GM21528 (cell line): ENCODE results near the gene SLC5A4.
"Not testable (repeated sequence)": the region's sequence is repeated elsewhere in the genome, so short reads cannot be mapped to it uniquely, and the experiment has no call there.

Experiments
- ATAC-seq: cut with Tn5 transposase; IDR thresholded peaks from one replicate; pipeline ENCODE4 v1.9.1; 2021; ENCODE audit warnings: mild to moderate bottlenecking, moderate library complexity; ENCODE audit not compliant: unreplicated experiment, low FRiP score

SLC5A4 gene

DNA sequence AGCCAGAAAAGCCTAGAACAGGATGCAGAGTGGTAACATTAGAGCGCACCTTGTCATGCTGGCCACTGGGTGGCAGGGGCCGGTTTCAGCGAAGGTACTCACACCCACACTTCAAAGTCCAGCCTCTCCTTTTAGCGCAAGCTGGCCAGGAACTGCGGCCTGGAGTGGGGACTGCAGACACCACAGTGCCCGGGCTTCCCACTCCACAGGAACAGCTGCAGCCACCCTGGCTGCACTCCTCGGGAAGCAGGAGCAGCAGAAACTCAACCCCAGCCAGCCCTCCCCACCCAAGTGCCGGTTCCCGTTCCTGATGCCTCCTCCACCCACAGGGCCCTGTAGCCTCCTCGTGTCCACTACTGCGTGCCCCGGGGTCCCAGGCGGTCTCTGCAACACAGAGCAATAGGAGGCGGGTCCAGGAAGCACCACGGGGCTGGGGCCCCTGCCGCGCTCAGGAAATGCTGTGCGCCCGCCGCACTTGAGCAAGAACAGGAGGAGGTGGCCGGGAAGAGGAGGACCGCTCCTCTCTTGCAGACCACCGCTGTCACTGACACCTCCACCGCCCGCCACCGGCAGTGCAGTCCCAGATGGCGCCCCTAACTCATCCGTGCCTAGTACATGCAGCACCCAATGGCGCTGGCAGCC, 52.5 kb downstream of the SLC5A4 start:
- ATAC-seq = no peak

DNA sequence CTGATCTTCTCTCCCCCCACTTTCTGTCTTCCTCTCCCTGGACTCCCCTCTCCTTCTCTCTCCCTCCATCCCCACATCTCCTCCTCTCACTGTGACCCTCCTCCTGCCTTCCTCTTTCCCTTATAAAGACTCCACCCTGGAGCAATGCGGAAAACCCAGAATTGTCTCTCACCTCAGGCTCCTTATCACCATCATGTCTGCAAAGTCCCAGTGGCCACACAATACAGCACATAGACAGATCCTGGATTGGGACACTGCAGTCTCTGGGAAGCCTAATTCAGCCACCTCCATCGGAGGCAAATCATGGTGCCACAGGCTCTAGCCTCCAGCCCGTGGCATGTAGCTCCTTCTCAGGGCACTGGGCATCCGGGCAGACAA, 53.0 kb downstream of the SLC5A4 start:
- no peak for ATAC-seq

DNA sequence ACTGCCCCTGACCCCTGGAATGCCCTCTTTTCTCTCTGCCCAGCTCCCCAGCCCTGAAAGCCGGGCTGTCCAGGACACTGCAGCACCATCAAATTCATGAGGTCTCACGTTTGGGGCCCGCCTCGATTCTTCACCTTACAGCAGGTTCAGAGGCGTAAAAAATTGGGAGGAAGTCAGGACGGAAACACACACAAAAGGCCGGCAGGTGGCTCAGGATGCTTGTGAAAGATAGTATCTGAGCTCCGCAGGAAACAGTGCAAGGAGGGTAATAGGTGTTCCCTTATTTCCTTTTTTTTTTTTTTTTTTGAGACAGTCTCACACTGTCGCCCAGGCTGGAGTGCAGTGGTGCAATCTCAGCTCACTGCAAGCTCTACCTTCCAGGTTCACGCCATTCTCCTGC, 54.4 kb downstream of the SLC5A4 start:
- no peak for ATAC-seq

DNA sequence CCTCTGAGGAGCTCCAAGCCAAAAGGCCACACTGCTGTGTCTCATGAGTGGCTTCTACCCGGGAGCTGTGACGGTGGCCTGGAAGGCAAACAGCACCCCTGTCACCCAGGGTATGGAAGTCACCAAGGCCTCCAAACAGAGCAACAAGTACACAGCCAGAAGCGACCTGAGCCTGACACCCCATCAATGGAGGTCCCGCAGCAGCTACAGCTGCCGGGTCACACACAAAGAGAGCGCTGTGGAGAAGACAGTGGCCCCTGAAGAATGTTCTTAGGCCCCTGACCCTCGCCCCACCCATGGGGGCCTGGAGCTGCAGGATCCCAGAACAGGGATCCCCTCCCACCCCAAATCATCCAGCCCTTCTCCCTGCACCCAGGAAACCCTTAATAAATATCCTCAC, 55.2 kb downstream of the SLC5A4 start:
- ATAC-seq = no peak

DNA sequence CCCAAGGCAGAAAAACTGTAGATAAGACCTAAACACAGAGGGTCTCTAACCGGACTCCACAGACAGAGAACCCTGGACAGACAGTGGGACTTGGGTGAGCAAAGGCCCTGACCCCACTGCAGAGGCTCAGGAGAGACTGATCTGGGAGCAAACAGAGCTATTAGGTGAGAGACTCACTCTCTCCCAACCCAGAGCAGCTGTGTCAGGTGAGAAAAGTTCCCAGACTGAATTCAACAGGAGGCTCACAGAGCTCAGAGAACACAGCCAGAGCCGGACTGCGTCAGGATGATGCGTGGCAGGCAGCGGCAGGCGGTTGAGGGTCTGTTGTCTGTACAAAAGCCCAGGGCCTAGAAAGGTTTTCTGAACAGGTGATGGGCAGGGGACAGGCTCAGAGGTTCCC, 55.8 kb downstream of the SLC5A4 start:
- ATAC-seq = no peak

DNA sequence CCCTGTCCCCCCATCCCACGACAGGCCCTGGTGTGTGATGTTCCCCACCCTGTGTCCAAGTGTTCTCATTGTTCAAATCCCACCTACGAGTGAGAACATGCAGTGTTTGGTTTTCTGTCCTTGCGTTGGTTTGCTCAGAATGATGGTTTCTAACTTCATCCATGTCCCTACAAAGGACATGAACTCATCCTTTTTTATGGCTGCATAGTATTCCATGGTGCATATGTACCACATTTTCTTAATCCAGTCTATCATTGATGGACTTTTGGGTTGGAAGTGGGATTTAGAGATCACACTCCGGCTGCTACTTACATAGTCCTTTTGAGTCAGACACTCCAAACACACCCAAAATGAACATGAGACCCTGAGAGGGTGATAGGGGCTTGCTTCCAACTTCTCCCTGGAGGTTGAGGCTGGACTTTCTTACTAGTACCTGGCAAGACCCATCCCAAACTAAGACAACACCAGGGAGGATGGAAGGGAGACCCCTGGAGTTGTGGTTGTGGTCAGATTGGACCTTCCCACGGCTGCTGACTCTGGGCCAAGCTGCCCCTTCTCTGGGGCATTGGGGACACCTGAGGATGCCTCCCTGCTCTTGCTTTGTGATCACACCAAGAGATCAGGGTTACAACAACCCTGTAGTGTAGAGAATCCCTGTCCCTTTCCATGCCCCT, 57.5 kb downstream of the SLC5A4 start:
- not testable (repeated sequence) for ATAC-seq

DNA sequence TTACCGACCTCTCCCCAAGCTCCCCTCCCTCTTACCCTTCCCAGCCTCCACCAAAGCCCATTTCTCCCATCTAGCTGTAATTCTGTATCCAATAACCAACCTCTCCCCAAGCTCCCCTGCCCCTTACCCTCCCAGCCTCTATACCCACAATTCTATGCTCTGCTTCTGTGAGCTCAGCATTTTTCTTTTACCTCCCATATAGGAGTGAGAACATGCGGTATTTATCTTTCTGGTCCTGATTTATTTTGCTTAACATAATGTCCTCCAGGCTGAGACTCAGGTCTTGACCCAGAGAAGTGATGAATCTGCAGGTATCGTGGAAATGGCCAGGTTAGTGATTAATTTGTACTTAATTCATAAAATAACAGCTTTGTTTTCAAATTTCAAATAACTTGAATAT, 59.2 kb downstream of the SLC5A4 start:
- ATAC-seq = not testable (repeated sequence)

DNA sequence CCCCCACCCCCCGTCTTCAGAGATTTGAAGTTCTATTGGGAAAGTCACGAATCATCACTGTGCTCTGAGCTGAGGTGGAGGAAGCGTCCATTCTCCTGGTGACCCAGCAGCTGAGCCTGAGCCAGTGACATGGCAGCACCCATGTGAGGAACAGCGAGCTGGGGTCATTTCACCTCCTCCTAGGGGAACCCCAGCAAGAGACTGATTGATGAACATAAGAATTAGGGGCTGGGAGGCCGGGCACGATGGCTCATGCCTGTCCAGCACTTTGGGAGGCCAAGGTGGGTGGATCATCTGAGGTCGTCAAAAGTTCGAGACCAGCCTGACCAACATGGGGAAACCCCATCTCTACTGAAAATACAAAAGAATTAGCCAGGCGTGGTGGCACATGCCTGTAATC, 61.8 kb downstream of the SLC5A4 start:
- not testable (repeated sequence) for ATAC-seq

DNA sequence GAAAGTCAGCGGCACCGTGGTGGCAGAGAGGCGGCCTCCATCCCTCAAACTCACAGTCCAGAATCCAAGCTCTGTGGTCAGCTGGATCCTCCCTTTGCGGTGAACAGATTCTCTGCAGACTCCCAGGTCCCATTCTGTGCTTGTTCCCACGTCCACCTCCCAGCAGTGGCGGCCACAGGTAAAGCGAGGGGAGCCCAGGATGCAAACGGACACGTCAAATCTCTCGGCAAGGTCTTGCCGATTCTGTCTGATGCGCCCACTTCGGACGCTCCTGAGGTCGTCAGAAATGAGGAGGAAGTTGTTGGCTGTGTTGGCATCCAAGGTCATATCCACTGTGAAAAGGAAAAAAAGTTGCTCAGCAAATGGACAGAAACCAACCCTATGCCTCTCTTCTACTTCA, 64.1 kb downstream of the SLC5A4 start:
- not testable (repeated sequence) for ATAC-seq

DNA sequence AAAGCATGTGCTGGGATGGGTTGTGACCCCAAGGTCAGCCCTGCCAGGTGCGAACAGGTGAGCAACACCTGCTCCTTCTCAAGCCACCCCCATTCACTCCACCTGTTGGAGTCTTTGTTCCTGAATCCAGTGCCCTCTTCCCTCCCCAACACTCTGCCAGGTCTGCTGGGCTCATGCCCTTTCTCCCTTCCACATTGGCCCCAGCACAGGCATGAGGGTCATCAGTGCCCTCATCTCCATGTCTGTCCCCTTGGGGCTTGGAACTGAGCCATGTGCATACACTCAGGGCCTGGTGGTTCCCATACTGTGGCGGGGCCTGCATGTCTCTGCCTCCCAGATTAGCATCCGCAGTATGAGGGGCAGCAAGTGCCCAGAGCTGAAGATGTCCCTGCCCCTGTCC, 69.3 kb downstream of the SLC5A4 start:
- no peak for ATAC-seq

DNA sequence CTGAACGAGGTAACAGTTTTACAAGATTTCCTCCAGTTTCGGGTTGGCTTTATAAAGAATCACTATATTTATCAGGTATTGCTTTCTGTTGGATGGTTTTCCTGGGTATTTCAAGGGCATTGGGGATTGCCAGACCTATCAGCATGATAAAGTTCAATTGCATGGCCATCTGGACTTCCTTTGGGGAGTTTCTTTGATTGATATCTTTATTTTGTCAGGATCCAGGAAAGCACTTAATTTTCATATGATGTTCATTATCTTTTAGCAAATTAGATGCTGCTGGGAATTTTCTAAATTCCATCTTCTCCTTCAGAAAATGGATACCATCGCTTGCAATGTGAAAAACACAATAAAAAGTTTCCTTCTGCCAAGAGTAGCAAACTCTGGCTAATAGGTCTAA, 71.5 kb downstream of the SLC5A4 start:
- no peak for ATAC-seq

DNA sequence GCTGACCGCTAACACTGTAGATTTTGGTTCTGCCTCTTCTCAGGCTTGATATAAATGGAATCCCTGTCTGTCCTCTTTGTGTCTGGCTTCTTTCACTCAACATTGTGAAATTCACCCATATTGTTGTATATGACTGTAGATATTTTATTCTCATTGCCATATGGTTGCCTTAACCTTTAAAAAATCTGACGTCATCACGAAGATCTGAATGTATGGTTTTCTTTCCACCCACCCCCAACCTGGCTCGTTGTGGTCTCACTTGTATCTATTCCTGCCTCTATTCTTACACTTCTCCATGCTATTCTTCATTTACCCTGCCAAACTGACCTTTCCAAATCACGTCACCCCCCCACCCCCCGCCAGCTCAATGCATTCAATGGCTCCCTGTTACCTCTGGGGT, 74.1 kb downstream of the SLC5A4 start:
- ATAC-seq = no peak

DNA sequence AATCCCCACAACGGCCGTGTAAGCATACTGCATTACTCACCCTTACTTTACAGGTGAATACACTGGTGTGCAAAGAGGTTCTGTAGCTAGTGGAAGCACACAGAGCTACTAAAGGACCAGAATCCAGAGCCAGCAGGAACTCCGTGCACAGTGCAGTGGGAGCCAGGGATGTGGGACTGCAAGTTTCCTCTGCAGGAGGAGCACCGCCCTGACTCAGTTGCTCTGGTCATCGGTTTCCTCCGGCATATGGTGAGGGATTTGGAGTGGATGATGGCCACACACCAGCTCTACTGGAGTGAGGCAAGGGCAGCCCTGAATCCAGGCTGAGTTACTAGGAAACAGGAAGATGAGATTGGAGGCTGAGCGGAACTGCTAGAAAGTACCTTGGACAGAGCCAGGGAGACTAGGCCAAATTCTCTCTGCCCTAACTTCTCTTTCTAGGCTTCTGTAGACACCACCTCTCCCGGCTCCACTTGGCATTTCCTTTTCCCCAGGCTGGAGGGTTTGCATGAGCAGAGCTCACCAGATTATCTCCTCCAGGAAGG, 77.9 kb downstream of the SLC5A4 start:
- ATAC-seq = no peak

DNA sequence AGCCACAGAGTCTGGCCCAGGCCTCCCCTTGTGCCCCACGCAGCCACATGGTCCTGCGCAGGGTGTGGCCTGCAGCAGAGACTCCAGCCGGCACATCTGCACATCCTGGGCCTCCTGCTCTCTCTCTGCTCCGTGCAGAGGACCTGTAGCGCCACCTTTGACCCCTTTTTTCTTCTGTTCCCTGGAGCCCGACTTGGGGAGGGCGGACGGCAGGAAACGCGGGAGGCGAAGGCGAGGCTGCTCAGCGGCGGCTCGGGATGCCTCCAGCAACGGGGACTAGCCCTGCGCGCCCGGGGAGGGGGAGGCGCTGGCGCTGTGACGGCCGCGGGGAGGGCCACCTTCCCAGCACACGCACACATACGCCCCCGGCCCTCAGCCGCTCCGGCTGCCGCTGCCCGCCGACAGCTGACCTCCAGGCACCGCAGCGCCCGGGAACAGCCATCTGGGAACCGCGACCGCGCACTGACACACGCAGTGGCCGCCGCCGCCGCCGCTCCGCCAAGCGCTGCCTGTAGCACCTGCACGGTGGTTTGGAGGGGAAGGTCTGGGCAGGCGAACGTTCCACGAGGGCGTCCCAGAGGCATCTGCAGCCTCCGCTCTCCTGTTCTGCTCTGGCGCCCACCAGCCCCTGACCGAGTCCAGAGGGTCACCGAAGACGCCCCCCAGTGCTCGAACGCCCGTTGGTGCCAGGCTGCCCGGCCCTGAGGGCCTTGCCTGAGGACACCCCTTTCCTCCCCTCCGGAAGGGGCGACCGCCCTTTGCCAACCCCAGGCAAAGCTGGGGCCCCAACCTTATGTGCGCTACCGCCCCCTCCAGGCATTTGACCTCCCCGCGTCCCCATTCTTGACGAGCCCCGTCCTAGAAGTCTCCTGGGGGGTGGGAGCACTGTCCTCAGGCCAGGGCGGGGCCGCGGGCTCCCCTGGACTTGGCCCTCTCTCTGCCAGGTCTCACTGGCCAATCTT, 79.2 kb downstream of the SLC5A4 start:
- no peak for ATAC-seq

DNA sequence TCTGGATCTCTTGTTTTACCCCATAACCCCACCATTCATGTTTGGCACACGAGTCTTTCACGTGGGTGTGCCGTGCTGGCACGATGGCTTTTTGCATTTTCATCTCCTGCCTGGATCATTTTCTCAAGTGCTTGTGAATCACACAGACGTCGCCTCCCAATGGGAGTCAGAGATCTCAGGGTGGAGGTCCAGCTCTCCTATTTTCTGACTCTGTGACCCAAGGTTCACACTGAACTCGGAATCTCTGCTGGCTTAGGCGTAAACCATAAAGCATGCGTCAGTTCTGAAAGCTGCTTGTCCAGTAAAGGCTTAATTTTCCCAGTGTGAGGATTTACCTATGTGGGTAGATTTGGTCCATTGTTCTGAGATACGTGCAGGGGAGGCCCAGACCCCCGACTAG, 80.0 kb downstream of the SLC5A4 start:
- no peak for ATAC-seq
